ENCODE results near the gene DNLZ. TPM values are rescaled to one million over a fixed set of nuclear protein-coding genes. Genes with fewer than 3 reads are reported as not detected.

The DNLZ gene
- total and polyA plus RNA-seq, 9 of the 15 experiments (the other 6 are each of a cell fraction or from before 2014, with no cell fraction given) = 0.17 to 44.6 (median 3.4) TPM

DNA sequence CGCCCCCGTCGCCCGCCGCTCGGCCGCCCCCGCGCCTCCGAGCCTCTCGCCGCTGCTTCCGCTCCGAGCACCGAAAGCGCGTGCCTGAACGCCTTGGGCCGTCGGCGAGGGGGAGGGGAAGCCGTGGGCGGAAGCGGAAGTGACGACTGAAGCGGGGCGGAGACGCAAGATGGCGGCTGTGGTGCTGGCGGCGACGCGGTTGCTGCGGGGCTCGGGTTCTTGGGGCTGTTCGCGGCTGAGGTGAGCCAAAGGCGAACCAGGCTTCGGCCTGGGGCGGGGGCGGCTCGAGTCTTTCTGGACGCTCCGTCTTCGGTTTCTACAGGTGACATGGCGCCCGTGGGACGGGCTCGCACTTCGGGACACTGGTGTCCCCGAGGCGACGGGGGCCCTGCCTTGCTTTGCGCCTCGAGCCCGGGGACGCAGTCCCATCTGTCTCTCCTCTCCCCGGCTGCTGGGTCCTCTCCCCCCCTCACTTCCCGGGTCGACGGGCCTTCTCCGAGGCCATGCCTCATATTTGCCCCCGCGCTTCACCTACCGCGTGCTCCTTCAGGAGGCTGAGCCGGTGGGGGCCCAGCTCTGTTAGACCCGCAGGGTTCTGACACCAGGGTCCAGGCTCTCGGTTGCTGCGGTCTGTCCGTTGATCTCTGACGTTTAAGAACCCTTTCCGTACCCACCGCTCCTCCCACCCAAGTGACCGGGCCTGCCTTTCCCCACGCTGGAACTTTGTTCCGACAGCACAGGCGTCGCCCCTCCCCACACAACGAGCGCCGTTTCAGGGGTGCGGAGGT, 47.1 kb upstream of the DNLZ start, which contains the start of the genes ENTR1 and PMPCA (continued):
- TF ChIP-seq, protein P1, sequence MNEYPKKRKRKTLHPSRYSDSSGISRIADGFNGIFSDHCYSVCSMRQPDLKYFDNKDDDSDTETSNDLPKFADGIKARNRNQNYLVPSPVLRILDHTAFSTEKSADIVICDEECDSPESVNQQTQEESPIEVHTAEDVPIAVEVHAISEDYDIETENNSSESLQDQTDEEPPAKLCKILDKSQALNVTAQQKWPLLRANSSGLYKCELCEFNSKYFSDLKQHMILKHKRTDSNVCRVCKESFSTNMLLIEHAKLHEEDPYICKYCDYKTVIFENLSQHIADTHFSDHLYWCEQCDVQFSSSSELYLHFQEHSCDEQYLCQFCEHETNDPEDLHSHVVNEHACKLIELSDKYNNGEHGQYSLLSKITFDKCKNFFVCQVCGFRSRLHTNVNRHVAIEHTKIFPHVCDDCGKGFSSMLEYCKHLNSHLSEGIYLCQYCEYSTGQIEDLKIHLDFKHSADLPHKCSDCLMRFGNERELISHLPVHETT (CRISPR knock-in tag; conservative IDR thresholded peaks at IDR 0.05 in 1 of 2, IDR thresholded peaks at IDR 0.05 in 1 of 2) = peak in 1 of 2 experiments; percentile 99; a peak in 2 of 4 replicates
- peak; percentile 40 for TF ChIP-seq NFIC (IDR thresholded peaks at IDR 0.05)
- no peak for TF ChIP-seq CCAR2 (IDR thresholded peaks at IDR 0.05; ENCODE audit: low read depth, low read length)
- TF ChIP-seq NELFE (IDR thresholded peaks at IDR 0.05; ENCODE audit: insufficient read depth, insufficient read length) = no peak
- TF ChIP-seq, protein P2, sequence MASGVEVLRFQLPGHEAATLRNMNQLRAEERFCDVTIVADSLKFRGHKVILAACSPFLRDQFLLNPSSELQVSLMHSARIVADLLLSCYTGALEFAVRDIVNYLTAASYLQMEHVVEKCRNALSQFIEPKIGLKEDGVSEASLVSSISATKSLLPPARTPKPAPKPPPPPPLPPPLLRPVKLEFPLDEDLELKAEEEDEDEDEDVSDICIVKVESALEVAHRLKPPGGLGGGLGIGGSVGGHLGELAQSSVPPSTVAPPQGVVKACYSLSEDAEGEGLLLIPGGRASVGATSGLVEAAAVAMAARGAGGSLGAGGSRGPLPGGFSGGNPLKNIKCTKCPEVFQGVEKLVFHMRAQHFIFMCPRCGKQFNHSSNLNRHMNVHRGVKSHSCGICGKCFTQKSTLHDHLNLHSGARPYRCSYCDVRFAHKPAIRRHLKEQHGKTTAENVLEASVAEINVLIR (CRISPR knock-in tag; IDR thresholded peaks at IDR 0.05) = peak; percentile 84
- 0 out of 2 replicates have a peak, but pooled peaks have one; percentile 20 for TF ChIP-seq BRD4 (IDR thresholded peaks at IDR 0.05)
- no peak for TF ChIP-seq ESRRB (CRISPR knock-in tag; IDR thresholded peaks at IDR 0.05; ENCODE audit: borderline replicate concordance)
- no peak for TF ChIP-seq MCM7 (IDR thresholded peaks at IDR 0.05)
- TF ChIP-seq ZNF583 (CRISPR knock-in tag; IDR thresholded peaks at IDR 0.05) = no peak
- no peak for TF ChIP-seq BRF1 (IDR thresholded peaks at IDR 0.05; ENCODE audit: borderline replicate concordance, extremely low read depth, insufficient read length)
- TF ChIP-seq ZNF408 (CRISPR knock-in tag; IDR thresholded peaks at IDR 0.05; ENCODE audit: low read depth) = no peak
- no peak for TF ChIP-seq HIVEP1 (CRISPR knock-in tag; IDR thresholded peaks at IDR 0.05)
- TF ChIP-seq RCOR1 (IDR thresholded peaks at IDR 0.05; ENCODE audit: borderline replicate concordance in 1 of 2, low read depth in 2 of 2, low read length in 2 of 2) = no peak
- no peak for TF ChIP-seq ZNF644 (tag; IDR thresholded peaks at IDR 0.05; ENCODE audit: low read depth)
- no peak for TF ChIP-seq THRB (CRISPR knock-in tag; conservative IDR thresholded peaks at IDR 0.05)
- peak; percentile 84 for TF ChIP-seq NKRF (IDR thresholded peaks at IDR 0.05; ENCODE audit: borderline replicate concordance)
- no peak for TF ChIP-seq HDAC3 (IDR thresholded peaks at IDR 0.05; ENCODE audit: borderline replicate concordance, partially characterized antibody)
- no peak for TF ChIP-seq PATZ1 (CRISPR knock-in tag; IDR thresholded peaks at IDR 0.05; ENCODE audit: borderline replicate concordance)
- peak; percentile 53; the same call in 1 of the 2 replicates for TF ChIP-seq MBD2 (IDR thresholded peaks at IDR 0.05; ENCODE audit: borderline replicate concordance, low read depth)
- no peak for TF ChIP-seq EHMT2 (IDR thresholded peaks at IDR 0.05)

All from K562 (cell line).